ENCODE results near the gene FBXL7.

- TF ChIP-seq CTCF (IDR thresholded peaks at IDR 0.05) = peak; percentile 63
- TF ChIP-seq EZH2 (IDR thresholded peaks at IDR 0.05) = no peak
- TF ChIP-seq EZH2phosphoT487 (IDR thresholded peaks at IDR 0.05) = no peak
These were observed 36.6 kb upstream of the FBXL7 start for GRCh38 chr5:15463231-15463980.
